Adrenal gland (tissue), 12 donors: ENCODE measurements around the gene TAX1BP1. TPM values are rescaled to one million over a fixed set of nuclear protein-coding genes. Genes with fewer than 3 reads are reported as not detected.

Experiments used
- DNase-seq, 7 donors: peaks; one replicate each; pipeline ENCODE4 v3.0.0-alpha.2; 2019 to 2020
- H3K27ac ChIP-seq, 5 donors: fragments of 200-600 bp; sonication (generic) in 4 of 5; 1 replicate in 3 of 5; 2 replicates in 2 of 5; pipeline versions ENCODE4 v1.5.1 to v1.8.0; 2016 to 2020; ENCODE audit warnings: mild to moderate bottlenecking in 1 of 5
- H3K27me3 ChIP-seq: fragments of 200-600 bp; 2 replicates; pipeline ENCODE4 v1.8.0; 2021
- H3K36me3 ChIP-seq, 2 donors: fragments of 200-600 bp; replicated peaks in 1 of 2; 1 replicate in 1 of 2; 2 replicates in 1 of 2; pipeline versions ENCODE4 v1.5.1 to v1.8.0; 2018 to 2022
- H3K4me1 ChIP-seq, 2 donors: fragments of 200-600 bp; replicated peaks in 1 of 2; 1 replicate in 1 of 2; 2 replicates in 1 of 2; pipeline versions ENCODE4 v1.5.1 to v1.8.0; 2018 to 2021
- H3K4me3 ChIP-seq, 4 donors: fragments of 200-600 bp; sonication (generic) in 3 of 4; one replicate each; pipeline ENCODE4 v1.5.1; 2016 to 2018
- H3K9me3 ChIP-seq, 3 donors: fragments of 200-600 bp; sonication (generic) in 1 of 3; replicated peaks in 1 of 3; 1 replicate in 2 of 3; 2 replicates in 1 of 3; pipeline versions ENCODE4 v1.5.1 to v1.8.0; 2016 to 2021
- POLR2A ChIP-seq, 2 donors: fragments of 450-650 bp; IDR thresholded peaks; one replicate each; pipeline ENCODE4 v1.6.1; 2017; ENCODE audit warnings: antibody characterized with exemption in 2 of 2, mild to moderate bottlenecking in 2 of 2, moderate library complexity in 1 of 2
- WGBS, 4 donors: extraction: QIAGEN DNeasy Blood & Tissue Kit in 2 of 4; methylation state at CpG; one replicate each; pipeline versions ENCODE4 v1.1.5 to v1.1.7; 2013 to 2017; 5-methylcytosine and 5-hydroxymethylcytosine counted together
- intact Hi-C, 2 donors: fragments of 100-400 bp; cut with DNase I; formaldehyde crosslinking; loops; one replicate each; pipeline versions ENCODE4 v1.14.1 to v1.15.0; 2022 to 2023
- polyA plus RNA-seq, 3 donors: library from polyadenylated mRNA; stranded (reverse); fragments of 200-250 nt in 2 of 3; fragments of 350-450 nt in 1 of 3; fragmentation: Illumina TruSeq in 1 of 3; extraction: RNeasy Lipid Tissue Mini Kit (QIAGEN cat#74804) in 1 of 3; gene quantifications; one replicate each; pipeline ENCODE4 v1.2.3, GENCODE V29; 2013 to 2014
- total RNA-seq, 9 donors: library from RNA; depleted of rRNA in 4 of 9; stranded (reverse); fragments of >200 nt in 4 of 9; fragments of 120-200 nt in 1 of 9; fragmentation: NEBNext Ultra II Directional in 1 of 9; extraction: Animal tissue kit (Norgen Biotek cat#: 25700) in 1 of 9; gene quantifications; one replicate each; pipeline versions ENCODE4 v1.1.0 to v1.2.4, GENCODE V29; 2013 to 2023
- TF ChIP-seq, protein P1 (sequence below), 6 experiments: fragments of 450-650 bp in 4 of 6; fragments of 200-600 bp in 2 of 6; sonication (generic) in 1 of 6; IDR thresholded peaks; 1 replicate in 5 of 6; 2 replicates in 1 of 6; pipeline versions ENCODE4 v1.5.1 to v1.8.0; 2016 to 2021; ENCODE audit warnings: antibody characterized with exemption in 6 of 6, mild to moderate bottlenecking in 2 of 6, moderate library complexity in 1 of 6
- donor health status: healthy with polysubstance abuse.
- donor health status: Bipolar disorder and iron deficiency.
- donor health status: DM: yes; HTN: yes; CAD: no.
- donor health status: DM: no; HTN: no; CAD: no.
- donor health status: DM: no; HTN: no; CAD: no.
- donor health status: DM: yes; HTN: yes; CAD: no.

TAX1BP1 gene
- total and polyA plus RNA-seq, 12 donors = 66.5 to 274 (median 173) TPM

DNA sequence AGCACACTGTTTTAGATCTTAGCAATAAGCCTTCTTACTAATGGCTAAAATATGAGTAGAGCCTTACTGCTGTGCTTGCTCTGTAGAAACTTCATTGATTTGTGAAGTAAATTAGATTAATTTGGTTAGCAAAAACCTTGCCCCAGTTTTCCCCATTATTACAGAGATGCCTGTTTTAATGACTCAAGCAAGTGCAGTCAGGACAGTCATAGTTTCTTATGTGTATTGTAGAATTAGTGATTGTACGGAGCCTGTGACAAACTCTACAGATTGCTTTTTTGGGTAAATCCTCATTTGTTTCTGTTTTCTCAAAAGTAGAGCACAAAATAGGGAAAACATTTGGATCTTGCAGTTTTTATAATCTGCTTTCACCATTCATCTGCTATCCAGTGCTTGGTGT is 7.0 kb downstream of the TAX1BP1 start:
- TF ChIP-seq POLR2A (IDR thresholded peaks at IDR 0.05) = peak in 1 of 2 donors; percentile 40
- TF ChIP-seq, protein P1, sequence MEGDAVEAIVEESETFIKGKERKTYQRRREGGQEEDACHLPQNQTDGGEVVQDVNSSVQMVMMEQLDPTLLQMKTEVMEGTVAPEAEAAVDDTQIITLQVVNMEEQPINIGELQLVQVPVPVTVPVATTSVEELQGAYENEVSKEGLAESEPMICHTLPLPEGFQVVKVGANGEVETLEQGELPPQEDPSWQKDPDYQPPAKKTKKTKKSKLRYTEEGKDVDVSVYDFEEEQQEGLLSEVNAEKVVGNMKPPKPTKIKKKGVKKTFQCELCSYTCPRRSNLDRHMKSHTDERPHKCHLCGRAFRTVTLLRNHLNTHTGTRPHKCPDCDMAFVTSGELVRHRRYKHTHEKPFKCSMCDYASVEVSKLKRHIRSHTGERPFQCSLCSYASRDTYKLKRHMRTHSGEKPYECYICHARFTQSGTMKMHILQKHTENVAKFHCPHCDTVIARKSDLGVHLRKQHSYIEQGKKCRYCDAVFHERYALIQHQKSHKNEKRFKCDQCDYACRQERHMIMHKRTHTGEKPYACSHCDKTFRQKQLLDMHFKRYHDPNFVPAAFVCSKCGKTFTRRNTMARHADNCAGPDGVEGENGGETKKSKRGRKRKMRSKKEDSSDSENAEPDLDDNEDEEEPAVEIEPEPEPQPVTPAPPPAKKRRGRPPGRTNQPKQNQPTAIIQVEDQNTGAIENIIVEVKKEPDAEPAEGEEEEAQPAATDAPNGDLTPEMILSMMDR (IDR thresholded peaks at IDR 0.05) = no peak
- Histone ChIP-seq H3K4me3 (peak overlapping the region in 1 of 4 donors; percentile 33), H3K36me3 (peaks cover 0 to 34% of the 10 kb centered on the region in 2 donors), H3K9me3 (no peaks in the 10 kb centered on the region), H3K4me1 (peaks cover 50 to 57% of the 10 kb centered on the region in 2 donors), H3K27ac (peak overlapping the region; percentile 28 to 76 (median 40)), H3K27me3 (no peaks in the 10 kb centered on the region)
- DNase-seq = no peak
- intact Hi-C loops = no loop called here
- WGBS, 4 donors = 35 to 71% (median 44%) methylated on average over 1 of the region's 1 CpG

DNA sequence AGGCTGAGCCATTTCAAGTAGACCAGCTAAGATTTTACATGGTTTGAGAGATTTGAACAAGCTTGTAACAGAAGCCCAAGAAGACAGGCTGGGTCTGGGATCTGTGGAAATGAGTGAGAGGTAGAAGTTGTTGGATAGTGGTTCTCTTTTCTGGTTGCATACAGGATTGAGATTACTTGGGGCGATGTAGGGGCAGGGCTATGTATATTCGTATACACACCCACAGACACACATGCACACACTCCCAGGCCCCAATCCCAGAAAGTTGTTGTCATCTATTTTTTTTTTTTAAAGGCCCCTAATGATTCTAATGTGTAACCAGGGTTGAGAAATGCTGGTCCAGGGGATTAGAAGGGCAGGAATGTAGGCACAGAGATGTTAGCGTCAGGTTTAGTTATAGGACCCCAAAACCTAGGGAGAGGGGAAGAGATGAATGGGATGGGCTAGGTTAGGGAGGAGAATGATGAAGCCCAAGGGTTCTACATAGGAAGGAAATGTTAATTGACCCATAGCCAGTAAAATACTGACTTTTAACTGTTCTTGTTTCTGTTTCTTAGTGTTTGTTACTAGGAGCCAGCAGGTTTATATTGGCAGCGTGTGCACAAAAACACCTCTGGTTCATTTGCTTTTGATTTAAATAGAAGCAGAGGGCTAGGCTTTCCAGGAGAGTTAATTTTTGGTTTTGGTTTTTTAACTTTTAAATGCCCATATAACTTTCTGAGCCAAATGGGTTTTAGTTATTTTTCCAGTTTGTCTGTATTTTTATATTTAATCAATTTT is 7.8 kb downstream of the TAX1BP1 start:
- H3K36me3 ChIP-seq = peaks cover 0 to 34% of the 10 kb centered on the region in 2 donors
- H3K27me3 ChIP-seq = no peaks in the 10 kb centered on the region
- TF ChIP-seq, protein P1 (IDR thresholded peaks at IDR 0.05) = no peak
- TF ChIP-seq POLR2A (IDR thresholded peaks at IDR 0.05) = no peak
- H3K4me1 ChIP-seq = peaks cover 45 to 49% of the 10 kb centered on the region in 2 donors
- DNase-seq = no peak
- H3K27ac ChIP-seq = peak overlapping the region in 2 of 5 donors; percentile 28 to 76
- no peak overlapping the region for H3K4me3 ChIP-seq
- H3K9me3 ChIP-seq = no peaks in the 10 kb centered on the region
- WGBS, 4 donors = 76 to 88% (median 86%) methylated on average over 4 of the region's 4 CpGs
- intact Hi-C loops = no loop called here

DNA sequence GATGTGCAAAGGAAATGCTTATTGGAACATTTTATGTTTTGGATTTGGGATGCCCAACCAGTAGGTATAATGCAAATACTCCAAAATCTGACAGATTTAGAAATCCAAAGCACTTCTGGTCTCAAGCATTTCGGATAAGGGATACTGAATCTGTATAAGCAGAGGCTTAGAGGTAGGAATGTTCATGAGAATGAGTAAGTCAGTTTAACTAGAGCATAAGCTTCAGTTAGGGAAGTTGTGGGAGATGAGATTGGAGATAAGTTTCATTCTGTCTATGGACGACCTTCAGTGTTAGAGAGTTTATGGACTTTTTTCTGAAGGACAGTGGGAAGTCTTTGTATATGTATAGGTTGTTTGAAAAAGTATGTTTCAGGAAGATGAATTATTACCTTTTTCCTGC is 10.4 kb downstream of the TAX1BP1 start:
- no peak for TF ChIP-seq POLR2A (IDR thresholded peaks at IDR 0.05)
- TF ChIP-seq, protein P1 (IDR thresholded peaks at IDR 0.05) = no peak
- Histone ChIP-seq H3K27me3 (no peaks in the 10 kb centered on the region), H3K36me3 (peaks cover 0 to 37% of the 10 kb centered on the region in 2 donors), H3K4me1 (peaks cover 30 to 38% of the 10 kb centered on the region in 2 donors), H3K9me3 (no peaks in the 10 kb centered on the region), H3K27ac (no peak overlapping the region), H3K4me3 (no peak overlapping the region)
- intact Hi-C loops = no loop called here
- 84 to 92% (median 86%) methylated on average over 2 of the region's 2 CpGs for WGBS, 4 donors
- no peak for DNase-seq

DNA sequence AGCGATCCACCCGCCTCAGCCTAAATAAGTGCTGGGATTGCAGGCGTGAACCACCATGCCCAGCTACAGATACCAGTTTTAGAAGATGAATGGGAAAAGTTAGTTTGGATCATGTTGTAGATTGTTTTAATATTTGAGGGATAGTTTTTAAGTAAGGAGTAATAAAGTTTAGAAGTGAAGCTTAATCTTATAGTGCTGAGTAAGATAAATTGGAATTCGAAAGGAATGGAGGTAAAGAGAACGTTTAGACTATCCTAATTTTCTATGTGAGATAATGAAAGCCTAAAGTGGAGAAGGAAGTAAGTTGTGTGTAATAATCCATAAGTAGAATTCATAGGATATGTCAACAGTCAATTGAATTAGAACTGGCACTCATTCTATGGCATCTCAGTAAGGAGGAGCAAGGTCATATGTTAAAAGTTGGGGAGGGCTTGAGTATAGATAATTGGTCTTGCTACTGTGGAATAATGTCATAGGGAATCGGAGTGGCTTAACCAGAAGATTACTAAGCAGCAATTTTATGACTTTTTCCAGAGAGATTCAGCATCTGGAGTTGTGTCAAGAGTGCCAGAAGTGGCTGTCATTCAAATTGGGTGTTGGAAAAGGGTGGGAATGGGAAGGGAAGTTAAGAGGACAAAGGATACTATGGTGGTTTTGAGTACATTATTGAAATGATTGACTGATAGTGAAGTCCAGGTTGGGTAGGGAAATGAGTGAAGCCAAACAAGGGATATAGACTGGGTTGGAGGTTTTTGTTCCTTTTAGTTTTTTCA is 12.1 kb downstream of the TAX1BP1 start:
- H3K27ac ChIP-seq = no peak overlapping the region
- peaks cover 13 to 29% of the 10 kb centered on the region in 2 donors for H3K4me1 ChIP-seq
- DNase-seq = no peak
- intact Hi-C loops = no loop called here
- WGBS, 4 donors = 87 to 92% (median 88%) methylated on average over 6 of the region's 6 CpGs
- TF ChIP-seq POLR2A (IDR thresholded peaks at IDR 0.05) = no peak
- TF ChIP-seq, protein P1 (IDR thresholded peaks at IDR 0.05) = no peak
- H3K4me3 ChIP-seq = no peak overlapping the region
- no peaks in the 10 kb centered on the region for H3K9me3 ChIP-seq
- no peaks in the 10 kb centered on the region for H3K27me3 ChIP-seq
- peaks cover 0 to 48% of the 10 kb centered on the region in 2 donors for H3K36me3 ChIP-seq
